Measurements from ENCODE around the gene SLC34A1.

The SLC34A1 gene

GRCh38 chr5:177440211-177440989 lies 56.2 kb downstream of the SLC34A1 start:
- no peak overlapping the region for H3K4me3 ChIP-seq (ENCODE audit: low read length)
- no peak for DNase-seq (ENCODE audit: low read depth)
- TF ChIP-seq, protein P1, sequence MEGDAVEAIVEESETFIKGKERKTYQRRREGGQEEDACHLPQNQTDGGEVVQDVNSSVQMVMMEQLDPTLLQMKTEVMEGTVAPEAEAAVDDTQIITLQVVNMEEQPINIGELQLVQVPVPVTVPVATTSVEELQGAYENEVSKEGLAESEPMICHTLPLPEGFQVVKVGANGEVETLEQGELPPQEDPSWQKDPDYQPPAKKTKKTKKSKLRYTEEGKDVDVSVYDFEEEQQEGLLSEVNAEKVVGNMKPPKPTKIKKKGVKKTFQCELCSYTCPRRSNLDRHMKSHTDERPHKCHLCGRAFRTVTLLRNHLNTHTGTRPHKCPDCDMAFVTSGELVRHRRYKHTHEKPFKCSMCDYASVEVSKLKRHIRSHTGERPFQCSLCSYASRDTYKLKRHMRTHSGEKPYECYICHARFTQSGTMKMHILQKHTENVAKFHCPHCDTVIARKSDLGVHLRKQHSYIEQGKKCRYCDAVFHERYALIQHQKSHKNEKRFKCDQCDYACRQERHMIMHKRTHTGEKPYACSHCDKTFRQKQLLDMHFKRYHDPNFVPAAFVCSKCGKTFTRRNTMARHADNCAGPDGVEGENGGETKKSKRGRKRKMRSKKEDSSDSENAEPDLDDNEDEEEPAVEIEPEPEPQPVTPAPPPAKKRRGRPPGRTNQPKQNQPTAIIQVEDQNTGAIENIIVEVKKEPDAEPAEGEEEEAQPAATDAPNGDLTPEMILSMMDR (conservative IDR thresholded peaks at IDR 0.05; ENCODE audit: low read depth, low read length) = no peak

- DNase-seq (ENCODE audit: low read depth) = no peak
- no peak overlapping the region for H3K4me3 ChIP-seq (ENCODE audit: low read length)
These were observed 57.0 kb downstream of the SLC34A1 start for GRCh38 chr5:177440990-177441780.

DNA sequence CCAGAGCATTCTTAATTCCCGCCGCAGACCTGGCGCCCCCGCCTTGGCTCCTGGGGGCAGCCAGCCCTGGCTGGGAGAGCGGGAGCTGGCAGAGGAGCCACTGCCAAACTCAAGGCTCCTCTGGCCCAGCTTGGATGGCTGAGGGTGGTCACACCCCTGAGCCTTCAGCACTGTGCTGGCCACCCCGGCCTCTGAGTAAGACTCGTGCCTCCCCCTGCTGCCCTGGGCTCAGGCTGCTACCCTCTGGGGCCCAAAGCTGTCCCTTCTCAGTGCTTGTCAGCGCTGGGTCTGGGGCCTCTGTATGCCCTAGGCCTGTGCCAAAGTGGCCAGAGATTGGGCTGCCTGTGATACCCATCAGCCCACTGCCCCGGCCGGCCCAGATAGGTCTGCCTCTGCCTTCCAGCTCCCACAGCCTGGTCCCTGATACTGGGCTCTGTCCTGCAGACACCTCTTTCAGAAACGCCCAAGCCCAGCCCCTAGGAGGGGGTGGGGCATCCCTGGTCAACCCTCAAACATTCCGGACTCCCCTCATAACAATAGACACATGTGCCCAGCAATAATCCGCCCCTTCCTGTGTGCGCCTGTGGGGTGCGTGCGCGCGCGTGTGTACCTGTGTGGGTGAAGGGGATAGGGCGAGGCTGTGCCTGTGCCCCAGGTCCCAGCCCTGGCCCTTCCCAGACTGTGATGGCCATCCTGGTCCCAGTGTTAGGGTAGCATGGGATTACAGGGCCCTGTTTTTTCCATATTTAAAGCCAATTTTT lies 58.0 kb downstream of the SLC34A1 start:
- no peak overlapping the region for H3K4me3 ChIP-seq (ENCODE audit: low read length)
- no peak for DNase-seq (ENCODE audit: low read depth)
- TF ChIP-seq, protein P1 (conservative IDR thresholded peaks at IDR 0.05; ENCODE audit: low read depth, low read length) = no peak

More at GRCh38 chr5:177440990-177441780, 57.0 kb downstream of the SLC34A1 start:
- TF ChIP-seq, protein P1 (conservative IDR thresholded peaks at IDR 0.05; ENCODE audit: low read depth, low read length) = no peak

DNA sequence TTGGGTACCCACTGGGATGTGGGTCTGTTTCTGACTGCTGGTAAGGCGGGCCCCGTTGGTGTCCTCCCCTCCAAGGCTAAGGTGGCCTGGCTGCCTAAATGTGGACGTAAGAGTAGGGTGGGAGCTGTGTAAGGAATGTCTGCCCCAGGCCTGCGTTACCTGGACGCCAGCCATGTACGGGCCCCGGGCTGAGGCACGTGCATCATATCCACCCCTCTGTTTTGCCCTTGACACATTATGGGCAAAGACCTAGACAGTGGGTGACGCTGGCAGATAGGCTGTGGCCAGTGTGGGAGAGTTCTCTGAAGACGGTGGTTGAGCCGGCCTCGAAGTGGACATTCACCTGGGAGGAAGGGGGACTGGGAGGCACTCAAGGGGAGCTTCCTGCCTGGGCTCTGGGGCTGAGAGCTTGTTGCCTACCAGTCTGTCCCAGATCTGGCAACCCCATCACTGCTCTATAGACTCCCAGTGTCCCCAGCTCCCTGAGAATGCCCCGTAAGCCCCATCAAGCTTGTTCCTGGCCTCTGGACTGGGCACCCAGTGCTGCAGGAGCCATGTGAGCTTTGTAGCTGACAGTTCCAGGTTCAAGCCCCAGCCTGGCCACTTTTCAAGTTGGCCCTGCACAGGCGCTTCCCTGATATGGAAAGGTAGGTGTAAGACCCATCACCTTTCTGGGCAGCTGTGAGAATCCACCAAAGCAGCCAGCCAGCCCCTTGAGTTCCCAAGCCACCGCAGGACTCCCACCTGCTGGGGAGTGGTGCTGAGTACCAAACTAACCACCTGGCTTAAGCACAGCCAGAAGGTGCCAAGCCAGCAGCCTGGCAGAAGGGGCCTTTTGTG lies 59.1 kb downstream of the SLC34A1 start:
- H3K4me3 ChIP-seq (ENCODE audit: low read length) = no peak overlapping the region
- TF ChIP-seq, protein P1 (conservative IDR thresholded peaks at IDR 0.05; ENCODE audit: low read depth, low read length) = no peak
- no peak for DNase-seq (ENCODE audit: low read depth)

- DNase-seq (ENCODE audit: low read depth) = no peak
- TF ChIP-seq, protein P1 (conservative IDR thresholded peaks at IDR 0.05; ENCODE audit: low read depth, low read length) = no peak
- no peak overlapping the region for H3K4me3 ChIP-seq (ENCODE audit: low read length)
These were observed 60.1 kb downstream of the SLC34A1 start for GRCh38 chr5:177444106-177445051.
